GM19240 (cell line): ENCODE results near the gene DNAH6.
"Not testable (repeated sequence)": the region's sequence is repeated elsewhere in the genome, so short reads cannot be mapped to it uniquely, and the experiment has no call there.

Source experiments
- DNase-seq: peaks from one replicate; pipeline ENCODE4 v3.0.0; 2011; ENCODE audit warnings: low spot score; ENCODE audit not compliant: insufficient read length

Gene DNAH6

DNA sequence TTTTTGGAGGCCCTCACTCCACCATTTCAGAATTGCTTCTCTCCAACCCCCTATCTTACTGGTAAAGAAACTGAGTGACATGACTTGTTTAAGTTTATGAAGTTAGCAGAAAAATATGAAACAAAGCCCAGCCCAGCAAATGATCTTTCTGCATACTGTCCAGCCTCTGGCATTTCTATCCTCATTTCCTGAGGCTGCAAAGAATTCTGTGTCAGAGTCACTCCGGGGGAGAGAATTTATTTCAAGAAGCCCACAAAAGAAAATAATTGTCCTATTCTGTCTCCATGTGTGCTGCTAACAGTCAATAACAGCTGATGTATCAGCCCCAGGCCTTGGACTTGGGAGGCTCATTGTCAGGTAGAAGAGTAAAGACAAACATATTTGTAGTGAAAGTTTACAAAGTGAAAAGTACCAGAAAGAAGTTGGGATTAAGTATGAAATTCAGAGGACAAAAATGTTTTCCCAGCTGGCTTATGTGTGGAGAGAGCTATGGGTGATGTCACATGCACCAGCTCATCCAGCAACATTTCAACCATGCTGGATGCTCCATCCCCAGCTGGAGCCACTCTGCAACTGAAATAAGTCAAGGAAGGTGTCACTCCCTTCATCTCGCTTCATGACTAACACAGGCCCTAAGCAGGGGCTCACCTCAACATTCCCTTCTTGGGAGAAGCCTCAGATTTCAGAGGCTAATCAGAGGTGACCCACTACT lies 322.3 kb downstream of the DNAH6 start:
- no peak for DNase-seq

DNA sequence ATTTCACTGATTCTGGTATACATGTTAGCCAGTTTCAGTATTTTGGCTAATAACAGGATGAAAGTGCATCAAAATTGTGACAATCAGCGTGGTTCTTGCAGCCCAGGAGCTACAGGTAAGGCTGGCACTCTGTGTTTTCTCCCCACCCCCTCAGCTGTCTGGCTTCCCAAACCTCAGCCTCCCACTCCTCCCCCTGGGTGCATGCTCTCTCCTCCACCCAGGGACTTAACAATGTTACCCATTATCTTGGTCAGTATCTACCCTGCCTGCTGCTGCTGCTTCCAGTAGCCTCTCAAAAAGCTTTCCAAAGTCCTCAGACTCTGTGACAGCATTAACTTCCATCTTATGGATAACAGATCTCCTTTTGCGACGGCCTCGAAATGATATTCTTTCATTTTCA lies 323.6 kb downstream of the DNAH6 start:
- DNase-seq, result no peak

DNA sequence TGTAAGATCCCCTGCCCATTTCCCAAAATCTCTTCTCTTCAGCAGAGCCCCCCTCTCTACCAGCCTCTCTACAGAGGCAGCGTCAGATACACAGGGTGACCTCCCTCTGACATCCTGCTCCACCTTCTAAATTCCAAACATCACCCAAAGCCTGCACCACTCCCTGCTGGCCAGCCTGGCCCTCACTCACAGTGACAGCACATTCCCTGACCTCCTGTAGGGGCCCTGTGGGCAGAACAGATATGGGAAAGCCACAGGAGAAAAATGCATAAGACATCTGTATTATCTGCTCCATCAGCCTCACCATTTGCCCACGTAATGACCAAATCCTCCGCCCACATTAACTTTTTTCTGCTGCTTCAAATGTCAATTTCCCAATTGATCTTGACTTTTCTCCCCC lies 324.0 kb downstream of the DNAH6 start:
- no peak for DNase-seq

DNA sequence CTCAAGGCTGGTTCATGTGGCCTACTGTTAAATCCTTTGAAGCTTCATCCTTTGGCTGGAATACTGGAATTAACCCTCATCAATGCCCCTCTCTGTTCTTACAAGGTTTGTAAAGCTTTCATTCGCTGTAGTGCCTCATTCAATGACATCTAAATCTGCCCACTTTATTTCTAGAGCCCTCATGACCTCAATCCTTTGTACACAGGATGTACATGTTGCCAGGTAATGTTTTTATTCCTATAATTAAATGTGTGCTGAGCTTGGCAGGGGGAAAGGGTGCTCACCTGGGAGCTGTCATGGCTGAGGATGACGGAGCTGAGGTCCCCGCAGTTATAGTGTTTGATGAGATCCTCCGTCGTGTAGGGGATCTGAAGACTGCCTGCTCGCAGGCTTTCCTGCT lies 325.3 kb downstream of the DNAH6 start:
- DNase-seq, result no peak

DNA sequence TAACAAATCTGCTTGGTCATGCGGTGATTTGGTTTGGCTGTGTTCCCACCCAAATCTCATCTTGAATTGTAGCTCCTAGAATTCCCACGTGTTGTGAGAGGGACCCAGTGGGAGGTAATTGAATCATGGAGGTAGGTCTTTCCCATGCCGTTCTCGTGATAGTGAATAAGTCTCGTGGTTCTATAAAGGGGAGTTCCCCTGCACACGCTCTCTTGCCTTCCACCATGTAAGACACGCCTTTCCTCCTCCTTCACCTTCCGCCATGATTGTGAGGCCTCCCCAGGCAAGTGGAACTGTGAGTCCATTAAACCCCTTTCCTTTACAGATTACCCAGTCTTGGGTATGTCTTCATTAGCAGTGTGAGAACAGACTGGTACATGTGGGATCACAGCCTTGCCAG lies 327.8 kb downstream of the DNAH6 start:
- DNase-seq, result no peak

DNA sequence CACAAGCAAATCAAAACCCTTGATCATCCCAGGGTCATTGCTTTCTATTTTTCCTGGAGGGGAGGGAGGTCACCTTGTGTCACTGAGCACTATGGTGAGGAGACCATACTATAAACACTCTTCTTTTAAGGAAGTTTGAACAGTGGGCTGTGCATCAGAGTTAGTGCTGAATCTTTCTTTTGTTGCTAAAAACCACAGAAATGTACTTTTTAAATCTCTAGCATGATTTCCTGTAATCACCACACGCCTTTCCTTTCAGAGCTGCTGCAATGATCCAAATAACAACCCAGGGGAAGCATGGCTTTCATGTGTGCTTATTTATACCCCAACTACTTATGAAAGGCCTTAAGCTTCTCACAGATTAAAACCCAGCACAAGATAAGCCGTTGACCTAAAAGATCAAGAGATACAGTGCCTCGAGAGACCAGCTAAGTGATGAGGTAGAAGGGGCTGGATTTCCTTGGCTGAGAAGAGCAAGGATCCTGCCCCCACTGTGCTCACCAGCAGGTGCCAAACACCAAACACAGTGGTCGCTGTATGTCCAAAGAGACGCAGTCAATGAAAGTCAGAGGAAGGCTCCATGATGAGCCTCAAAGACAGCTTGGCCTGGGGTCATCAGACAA lies 329.9 kb downstream of the DNAH6 start:
- DNase-seq, result no peak

DNA sequence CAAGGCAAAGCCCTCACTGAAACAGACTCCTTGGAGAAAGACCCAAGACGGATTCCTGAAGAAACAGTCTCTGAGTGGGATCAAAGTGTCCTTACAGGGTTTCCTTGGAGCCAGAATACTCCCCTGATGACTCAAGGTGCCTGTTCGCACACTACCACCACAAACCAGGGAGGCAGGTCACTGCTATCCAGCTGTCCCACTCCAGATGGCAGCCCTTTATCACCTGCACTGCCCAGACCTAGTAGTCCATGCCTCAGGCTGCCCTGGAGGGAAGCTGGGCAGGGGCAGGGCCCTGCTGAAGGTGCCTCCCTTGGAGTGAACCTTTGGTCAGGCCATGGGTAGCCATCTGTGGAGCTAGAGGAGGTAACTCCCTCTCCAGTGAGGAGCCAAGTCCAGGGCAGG lies 330.4 kb downstream of the DNAH6 start:
- DNase-seq, result no peak

DNA sequence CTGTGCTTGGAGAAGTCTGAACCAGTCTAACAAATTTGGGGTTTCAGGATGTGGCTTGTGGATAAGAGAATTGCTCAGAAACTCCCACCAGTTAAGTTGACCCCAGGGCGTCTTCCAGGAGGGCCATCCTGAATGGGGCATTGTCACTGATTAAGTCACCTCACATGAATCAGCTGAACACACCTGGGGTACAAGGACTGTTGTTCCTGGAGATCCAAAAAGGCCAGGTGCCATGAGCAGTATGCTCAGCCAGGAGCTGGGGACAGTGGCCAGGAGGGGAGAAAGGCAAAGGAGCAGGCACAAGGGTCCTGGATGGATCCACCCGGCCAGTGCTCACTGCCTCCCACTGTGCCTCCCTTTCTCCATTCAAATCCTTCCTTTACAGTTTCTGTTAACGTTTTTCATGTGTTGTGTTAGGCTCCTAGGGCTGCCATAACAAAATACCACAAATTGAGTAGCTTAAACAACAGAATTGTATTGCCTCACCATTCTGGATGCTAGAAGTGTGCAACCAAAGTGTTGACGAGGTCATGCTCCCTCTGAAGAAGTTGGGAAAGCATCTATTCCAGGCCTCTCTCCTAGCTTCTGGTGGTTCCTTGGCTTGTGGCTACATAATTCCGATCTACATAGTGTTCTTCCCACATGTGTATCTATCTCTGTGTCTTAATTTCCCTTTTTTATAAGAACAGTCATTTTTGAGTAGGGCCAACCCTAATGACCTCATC lies 331.2 kb downstream of the DNAH6 start:
- DNase-seq, result no peak

DNA sequence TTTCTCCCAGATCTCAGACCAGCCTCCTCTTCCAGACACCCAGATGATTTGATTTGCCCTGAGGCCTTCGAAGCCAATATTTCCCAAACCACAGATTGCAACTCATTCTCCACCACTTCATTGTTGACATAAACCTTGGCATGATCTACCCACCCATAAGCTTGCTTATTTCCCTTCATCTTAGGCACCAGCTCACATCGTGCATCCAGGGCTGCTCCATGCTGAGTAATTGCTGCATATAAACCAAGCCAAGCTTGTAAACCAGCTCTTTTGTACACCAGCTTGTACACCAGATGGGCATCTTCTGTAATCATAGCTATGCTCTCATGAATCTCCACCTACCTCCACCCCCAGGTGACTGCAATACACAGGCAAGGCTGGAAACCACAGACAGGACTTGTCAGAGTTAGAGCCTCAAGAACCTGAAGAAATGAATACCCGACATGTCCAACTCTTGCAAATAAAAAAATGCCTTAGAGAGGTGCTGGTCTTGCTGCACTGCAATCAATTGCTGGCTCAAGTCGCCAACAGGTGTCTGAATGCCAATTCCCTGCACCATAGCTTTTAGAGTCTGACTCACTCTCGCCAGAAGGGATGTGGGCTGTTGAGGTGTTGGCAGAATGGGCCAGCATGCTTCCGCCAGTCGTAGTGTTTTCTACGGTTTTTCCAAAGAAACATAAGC lies 333.1 kb downstream of the DNAH6 start:
- DNase-seq, result no peak

DNA sequence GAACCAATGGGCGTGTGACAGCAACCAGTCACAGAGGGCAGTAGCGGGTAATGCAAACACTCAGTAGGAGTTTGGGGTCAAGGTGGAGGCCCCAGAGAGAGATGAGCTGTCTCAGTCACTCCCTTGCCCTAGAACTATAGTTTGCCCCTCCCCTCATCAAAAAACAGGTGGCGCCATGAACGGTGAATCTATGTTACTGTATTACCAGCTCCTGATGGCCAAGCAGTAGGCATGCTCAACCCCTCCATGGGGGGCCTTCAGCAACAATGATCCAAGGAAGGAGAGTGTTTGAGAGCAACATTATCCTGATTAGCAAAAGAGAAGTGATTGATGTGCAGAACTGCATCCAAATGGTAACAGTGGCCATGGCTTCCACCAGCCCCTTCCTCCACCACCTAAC lies 334.2 kb downstream of the DNAH6 start:
- no peak for DNase-seq

DNA sequence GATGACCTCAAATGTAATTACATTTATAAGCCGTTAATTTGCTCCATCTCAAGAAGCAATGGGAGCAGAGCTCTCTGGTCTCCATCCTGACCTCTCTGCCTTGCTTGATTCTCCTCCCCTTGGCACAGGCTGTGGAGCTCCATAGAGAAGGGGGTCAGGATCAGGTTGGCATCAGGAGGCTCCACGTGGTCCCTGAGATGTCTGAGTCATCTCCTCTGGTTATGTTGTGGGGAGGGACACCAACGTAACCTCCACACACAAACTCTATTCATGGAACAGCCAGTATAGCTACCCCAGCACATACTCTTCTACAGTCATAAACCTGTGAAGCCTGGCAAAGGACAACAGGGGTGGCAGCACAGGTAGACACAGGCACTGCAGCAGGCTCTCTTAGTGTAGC lies 335.6 kb downstream of the DNAH6 start:
- DNase-seq, result no peak

DNA sequence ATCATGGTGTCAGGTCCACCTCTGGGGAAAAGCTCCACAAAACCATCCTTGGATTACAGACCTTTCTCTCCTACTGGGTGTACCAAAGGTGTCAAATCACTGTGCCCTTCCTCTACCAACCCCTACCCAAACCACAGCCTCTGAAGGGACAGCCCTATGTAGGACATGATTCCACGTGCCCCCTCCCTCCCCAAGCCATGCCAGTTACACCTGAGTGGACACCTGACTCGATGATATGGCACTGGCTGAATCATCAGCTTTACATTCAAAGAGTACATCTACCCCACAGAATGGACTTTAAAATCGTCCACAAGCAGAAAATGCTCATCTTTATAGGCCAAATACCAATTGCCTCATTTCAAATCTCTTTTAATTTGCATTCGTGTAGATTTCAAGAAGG lies 338.6 kb downstream of the DNAH6 start:
- no peak for DNase-seq

DNA sequence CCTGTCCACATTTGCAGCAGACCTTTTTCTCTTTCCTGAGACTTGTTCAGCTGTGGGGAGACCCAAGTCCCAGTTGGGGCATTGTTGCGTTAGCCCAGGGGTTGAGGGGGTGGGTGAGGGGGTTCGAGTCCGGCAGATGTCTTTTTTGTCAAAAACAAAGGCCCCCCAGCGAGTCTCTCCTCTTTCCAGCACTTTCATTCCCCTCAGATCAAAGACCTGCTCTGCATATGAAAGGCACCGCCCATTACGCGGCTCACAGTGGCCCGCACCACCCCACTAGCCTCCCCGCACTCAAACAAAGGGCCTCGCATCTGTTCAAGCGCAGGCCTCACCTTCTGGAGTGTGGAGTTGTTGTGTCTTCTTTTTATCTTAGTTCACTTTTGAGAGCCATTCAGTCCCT lies 339.4 kb downstream of the DNAH6 start:
- DNase-seq, result no peak

DNA sequence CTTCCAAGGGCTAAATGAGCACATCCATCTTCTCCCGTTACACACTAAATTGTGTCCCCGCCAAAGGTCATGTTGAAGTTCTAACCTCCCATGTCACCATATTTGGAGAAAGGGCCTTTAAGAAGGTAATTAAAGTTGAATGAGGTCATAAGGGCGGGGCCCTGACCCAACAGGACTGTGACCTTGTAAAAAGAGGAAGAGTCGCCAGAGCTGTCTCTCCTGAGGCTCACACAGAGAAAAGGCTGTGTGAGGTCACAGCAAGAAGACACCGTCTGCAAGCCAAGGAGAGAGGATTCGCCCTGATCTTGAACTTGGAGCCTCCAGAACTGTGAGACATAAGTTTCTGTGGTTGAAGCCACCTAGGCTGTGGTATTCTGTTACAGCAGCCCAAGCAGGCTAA lies 340.5 kb downstream of the DNAH6 start:
- no peak for DNase-seq

DNA sequence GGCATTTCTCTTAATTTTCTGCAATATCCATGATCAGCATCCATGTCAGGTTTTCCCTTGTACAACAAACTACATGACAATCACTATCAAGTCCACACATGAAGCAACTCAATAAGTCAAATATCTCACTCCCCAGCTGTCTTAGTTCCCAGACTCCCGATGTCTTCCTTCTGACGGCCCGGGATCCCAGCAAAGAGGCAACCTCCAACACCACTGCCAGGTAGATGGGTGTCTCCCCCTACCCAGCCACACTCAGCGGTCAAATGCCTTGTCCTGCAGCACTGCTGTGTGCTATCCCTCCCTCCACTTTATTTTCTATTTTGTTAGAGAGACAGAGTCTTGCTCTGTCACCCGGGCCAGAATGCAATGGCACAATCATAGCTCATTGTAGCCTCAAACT lies 341.3 kb downstream of the DNAH6 start:
- no peak for DNase-seq

DNA sequence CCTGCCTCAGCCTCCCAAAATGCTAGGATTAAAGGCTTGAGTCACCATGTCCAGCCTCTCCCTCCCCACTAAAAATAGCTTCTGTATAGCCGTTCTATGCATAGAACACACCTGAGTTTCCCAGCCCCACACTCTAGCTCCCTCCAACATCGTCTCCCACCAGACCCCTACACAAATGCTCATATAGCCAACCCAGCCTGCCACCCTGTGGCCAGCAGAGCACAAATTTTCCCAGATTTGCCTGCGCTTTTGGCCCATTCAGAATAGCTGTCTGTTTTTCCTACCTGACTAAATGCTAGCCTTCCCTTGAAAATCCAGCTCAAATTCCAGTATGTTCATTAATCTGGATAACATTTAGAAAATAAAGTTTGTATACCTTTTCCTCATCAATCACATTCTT lies 341.8 kb downstream of the DNAH6 start:
- DNase-seq, result no peak

DNA sequence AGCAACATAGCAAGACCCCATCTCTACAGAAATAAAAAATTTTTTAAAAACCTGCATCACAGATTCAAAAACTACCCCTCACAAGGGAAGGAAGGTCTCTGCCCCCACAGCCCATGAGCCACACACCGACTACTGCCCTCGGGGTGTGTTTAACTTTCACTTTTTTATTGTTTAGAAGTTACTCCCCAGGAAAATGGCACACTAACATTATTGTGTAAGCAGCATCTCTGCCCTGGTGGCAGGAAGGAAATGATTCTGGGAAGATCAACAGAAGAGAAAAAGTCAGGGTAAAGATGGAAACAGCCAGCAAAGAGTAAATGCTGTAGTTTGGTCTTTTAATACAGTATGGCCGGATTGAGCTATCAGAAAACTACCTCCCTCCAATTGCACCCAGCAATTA lies 342.6 kb downstream of the DNAH6 start:
- no peak for DNase-seq

DNA sequence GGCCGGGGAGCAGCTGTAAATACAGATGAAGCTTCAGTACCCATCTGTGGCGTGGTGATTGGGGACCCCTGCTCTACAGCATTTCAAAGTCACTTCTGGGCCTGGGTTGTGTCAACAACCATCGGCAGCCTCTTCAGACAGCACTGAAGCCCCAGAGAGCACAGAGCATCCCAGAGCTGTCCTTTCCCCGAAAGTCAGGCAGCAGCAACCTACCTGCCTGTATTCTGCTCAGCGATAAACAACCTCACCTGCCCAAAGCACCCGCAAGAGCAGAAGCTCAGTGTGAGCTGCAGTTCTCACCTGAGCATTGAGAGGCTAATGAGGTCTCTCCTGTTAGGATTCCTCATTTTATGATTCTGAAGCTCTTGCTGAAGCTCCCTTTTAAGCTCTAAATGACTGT lies 345.2 kb downstream of the DNAH6 start:
- no peak for DNase-seq

DNA sequence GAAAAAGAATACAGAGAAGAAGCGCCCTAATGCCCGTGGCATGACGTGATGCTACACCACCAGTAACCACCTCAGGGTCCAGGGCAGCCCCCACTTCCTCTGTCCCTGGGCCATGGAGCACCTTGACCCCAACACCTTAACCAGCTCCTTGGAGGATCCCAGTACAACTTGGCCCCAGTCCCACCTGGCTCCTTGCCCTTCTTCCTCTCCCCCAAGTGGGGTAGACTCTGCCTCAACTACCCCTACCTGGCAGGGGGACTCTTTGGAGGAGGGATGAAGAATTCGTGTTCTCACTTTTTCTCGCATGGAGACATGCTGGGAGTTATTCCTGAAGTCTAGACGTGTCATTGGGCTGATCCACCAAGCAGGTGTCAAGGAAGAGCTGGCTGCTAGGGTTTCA lies 345.7 kb downstream of the DNAH6 start:
- no peak for DNase-seq

DNA sequence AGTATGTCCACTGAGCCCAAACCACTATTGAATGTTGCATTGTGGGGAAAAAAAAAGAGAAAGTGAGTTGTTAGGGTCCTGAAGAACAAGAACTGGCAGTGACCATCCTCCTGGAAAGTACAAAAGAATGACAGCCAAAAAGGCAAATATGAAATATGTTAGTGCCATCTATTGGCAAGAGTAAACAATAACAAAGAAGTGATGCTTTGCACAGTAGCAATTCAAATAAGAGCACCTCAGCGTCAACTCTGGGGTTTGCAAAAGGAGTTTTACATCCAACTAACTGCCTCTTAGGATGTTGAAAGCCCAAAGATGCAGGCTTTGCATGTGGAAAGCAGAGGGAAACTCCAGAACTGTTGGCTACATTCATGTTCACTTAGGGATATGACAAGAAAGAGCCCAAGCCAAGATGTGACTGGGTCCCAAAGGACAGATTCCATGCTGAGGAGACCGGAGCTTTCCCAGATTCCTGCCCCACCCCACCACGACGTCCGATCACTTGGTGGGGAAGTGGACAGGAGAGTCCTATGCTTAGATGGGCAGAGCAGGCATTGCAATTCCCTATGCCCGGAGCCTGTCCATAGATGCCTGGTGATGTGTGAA lies 349.0 kb downstream of the DNAH6 start:
- DNase-seq, result no peak

DNA sequence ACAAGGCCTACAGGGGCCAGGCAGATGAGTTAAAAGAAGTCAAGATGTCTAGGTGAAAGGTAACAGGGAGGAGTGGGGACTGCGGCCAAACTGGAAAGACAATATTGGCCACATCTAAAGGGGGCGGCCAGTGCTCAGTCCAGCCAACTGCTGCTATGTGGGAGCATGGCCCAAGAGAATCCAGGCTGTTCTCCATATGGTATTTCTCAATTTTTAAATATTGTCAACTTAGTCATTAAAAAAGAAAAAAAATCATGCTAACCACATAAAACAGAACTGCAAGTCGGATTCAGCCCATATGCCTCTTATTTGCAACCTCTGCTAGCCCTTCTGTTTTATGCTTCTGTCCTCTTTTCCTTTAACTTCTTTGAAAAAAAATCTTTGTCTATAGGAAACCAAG lies 349.8 kb downstream of the DNAH6 start:
- no peak for DNase-seq

DNA sequence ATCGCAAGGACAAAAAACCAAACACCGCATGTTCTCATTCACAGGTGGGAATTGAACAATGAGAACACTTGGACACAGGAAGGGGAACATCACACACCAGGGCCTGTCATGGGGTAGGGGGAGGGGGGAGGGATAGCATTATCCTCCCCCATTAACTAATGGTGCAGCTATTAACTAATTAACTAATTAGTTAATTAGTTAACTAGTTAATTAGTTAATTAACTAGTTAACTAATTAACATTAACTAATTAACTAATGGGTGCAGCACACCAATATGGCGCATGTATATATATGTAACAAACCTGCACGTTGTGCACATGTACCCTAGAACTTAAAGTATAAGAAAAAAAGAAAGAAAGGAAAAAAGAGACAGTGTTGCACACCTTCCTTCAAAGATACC lies 352.0 kb downstream of the DNAH6 start:
- DNase-seq, result not testable (repeated sequence)
